Activated B cell treated with CpG ODN at 0.5 μM for 24 hours (primary cell): ENCODE data around the gene LRGUK. TPM values are rescaled to one million over a fixed set of nuclear protein-coding genes. Genes with fewer than 3 reads are reported as not detected.

Experiments
- ATAC-seq: fragments of 200-7000 bp; cut with Tn5 transposase; one replicate; pipeline ENCODE4 v1.10.0; 2021; ENCODE audit warnings: low read depth, mild to moderate bottlenecking, moderate library complexity
- CTCF ChIA-PET: fragments of 350-600 bp; sonication (Branson Sonifier 250); formaldehyde crosslinking; loops from one replicate; lab custom pipeline; 2021; ENCODE audit warnings: antibody characterized with exemption; lab: Charles Lee
- POLR2A ChIA-PET: fragments of 350-600 bp; sonication (Branson Sonifier 250); formaldehyde crosslinking; loops from one replicate; lab custom pipeline; 2021; ENCODE audit warnings: antibody characterized with exemption; lab: Charles Lee
- DNase-seq: peaks from one replicate; pipeline ENCODE4 v3.0.0; 2022
- H3K27ac Mint-ChIP-seq: one replicate; pipeline ENCODE4 v1.8.0; 2020; ENCODE audit warnings: mixed read lengths
- H3K27me3 Mint-ChIP-seq: one replicate; pipeline ENCODE4 v1.8.0; 2021; ENCODE audit warnings: mixed read lengths
- H3K36me3 Mint-ChIP-seq: one replicate; pipeline ENCODE4 v1.8.0; 2021; ENCODE audit warnings: low read depth, mixed read lengths
- H3K4me1 Mint-ChIP-seq: one replicate; pipeline ENCODE4 v1.8.0; 2021; ENCODE audit warnings: mixed read lengths
- H3K4me3 Mint-ChIP-seq: one replicate; pipeline ENCODE4 v1.8.0; 2020; ENCODE audit warnings: mild to moderate bottlenecking, mixed read lengths
- H3K9me3 Mint-ChIP-seq: one replicate; pipeline ENCODE4 v1.8.0; 2020; ENCODE audit warnings: mixed read lengths
- CTCF ChIP-seq: fragments of 200-600 bp; IDR thresholded peaks from one replicate; pipeline ENCODE4 v1.8.0; 2022; ENCODE audit warnings: antibody characterized with exemption, mild to moderate bottlenecking
- intact Hi-C: fragments of 100-400 bp; cut with micrococcal nuclease; formaldehyde crosslinking; loops from one replicate; pipeline ENCODE4 v1.15.1; 2024
- total RNA-seq: library from RNA; stranded (reverse); gene quantifications from 2 replicates; pipeline ENCODE4 v1.2.3, GENCODE V29; 2022

LRGUK gene
- total RNA-seq, 1 donor from 2014 or later, result 1.0 TPM

GRCh38 chr7:134108802-134109201 is 18.3 kb upstream of the LRGUK start:
- intact Hi-C loops, result no loop called here
- Mint-ChIP-seq H3K4me1 (no peaks in the 10 kb centered on the region), H3K4me3 (no peak overlapping the region), H3K27me3 (no peaks in the 10 kb centered on the region), H3K36me3 (no peaks in the 10 kb centered on the region), H3K9me3 (no peaks in the 10 kb centered on the region), H3K27ac (no peak overlapping the region)
- ATAC-seq, result no peak
- no peak for TF ChIP-seq CTCF
- ChIA-PET POLR2A (no interaction called here), CTCF (no interaction called here)
- DNase-seq, result no peak

- Mint-ChIP-seq H3K27ac (no peak overlapping the region), H3K27me3 (no peaks in the 10 kb centered on the region), H3K4me1 (no peaks in the 10 kb centered on the region), H3K4me3 (no peak overlapping the region), H3K36me3 (no peaks in the 10 kb centered on the region), H3K9me3 (no peaks in the 10 kb centered on the region)
- DNase-seq (no peak), ATAC-seq (no peak)
- TF ChIP-seq CTCF, result no peak
- POLR2A ChIA-PET, result no interaction called here
- intact Hi-C loops, result loop anchor here (1.0 kb wide), 1 partner anchor 14 kb away; no protein-coding TSS in a partner anchor
- CTCF ChIA-PET, result no interaction called here
Measured at GRCh38 chr7:134113655-134114054, 13.5 kb upstream of the LRGUK start.

DNA sequence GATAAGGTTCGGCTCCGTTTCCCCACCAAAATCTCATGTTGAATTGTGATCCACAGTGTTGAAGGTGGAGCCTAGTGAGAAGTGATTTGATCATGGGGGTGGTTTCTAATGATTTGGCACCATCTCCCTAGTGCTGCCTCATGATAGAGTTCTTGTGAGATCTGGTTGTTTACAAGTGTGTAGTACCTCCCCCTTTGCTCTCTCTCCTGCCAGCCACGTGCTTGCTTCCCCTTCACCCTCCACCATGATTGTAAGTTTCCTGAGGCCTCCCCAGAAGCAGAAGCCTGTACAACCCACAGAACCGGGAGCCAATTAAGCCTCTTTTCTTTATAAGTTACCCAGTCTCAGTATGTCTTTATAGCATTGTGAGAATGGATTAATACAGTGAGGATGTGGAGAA is 12.1 kb upstream of the LRGUK start:
- POLR2A ChIA-PET, result no interaction called here
- Mint-ChIP-seq H3K4me3 (no peak overlapping the region), H3K36me3 (no peaks in the 10 kb centered on the region), H3K4me1 (no peaks in the 10 kb centered on the region), H3K27ac (no peak overlapping the region), H3K9me3 (no peaks in the 10 kb centered on the region), H3K27me3 (no peaks in the 10 kb centered on the region)
- DNase-seq, result no peak
- intact Hi-C loops, result loop anchor here (1.0 kb wide), 1 partner anchor 16 kb away; no protein-coding TSS in a partner anchor
- CTCF ChIA-PET, result no interaction called here
- TF ChIP-seq CTCF, result no peak
- no peak for ATAC-seq

GRCh38 chr7:134120405-134120804 is 6.7 kb upstream of the LRGUK start:
- Mint-ChIP-seq H3K27me3 (no peaks in the 10 kb centered on the region), H3K4me3 (no peak overlapping the region), H3K4me1 (peaks cover 7% of the 10 kb centered on the region), H3K9me3 (no peaks in the 10 kb centered on the region), H3K36me3 (no peaks in the 10 kb centered on the region), H3K27ac (no peak overlapping the region)
- DNase-seq (no peak), ATAC-seq (no peak)
- POLR2A ChIA-PET, result no interaction called here
- CTCF ChIA-PET, result no interaction called here
- no peak for TF ChIP-seq CTCF
- intact Hi-C loops, result no loop called here

DNA sequence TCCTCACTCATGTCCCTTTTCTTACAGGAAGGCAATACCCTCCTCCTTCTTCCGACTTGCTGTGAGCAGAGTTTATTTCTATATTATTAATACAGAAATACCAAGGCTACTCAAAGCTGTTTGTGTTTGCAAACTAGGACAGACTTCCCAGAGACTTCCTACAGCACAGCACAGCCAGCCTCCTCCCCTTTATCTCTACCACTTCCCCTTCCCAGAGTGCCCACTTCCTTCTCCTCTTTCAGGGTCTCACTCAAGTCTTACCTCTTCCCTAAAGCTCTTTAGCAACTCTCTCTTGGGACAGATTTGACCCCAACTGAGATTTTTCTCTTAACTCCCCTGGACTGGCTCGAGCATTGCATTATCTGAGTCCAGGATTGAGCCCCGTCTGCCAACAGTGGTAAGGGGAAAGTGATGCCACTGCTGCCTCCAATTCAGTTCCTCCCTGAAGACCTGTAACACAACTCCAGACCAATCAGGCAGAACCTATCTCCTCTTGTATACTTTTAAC is 5.5 kb upstream of the LRGUK start:
- peaks cover 10% of the 10 kb centered on the region for H3K4me1 Mint-ChIP-seq
- H3K27me3 Mint-ChIP-seq, result no peaks in the 10 kb centered on the region
- no peak for ATAC-seq
- POLR2A ChIA-PET, result no interaction called here
- H3K27ac Mint-ChIP-seq, result no peak overlapping the region
- H3K4me3 Mint-ChIP-seq, result no peak overlapping the region
- no peak for TF ChIP-seq CTCF
- DNase-seq, result no peak
- H3K36me3 Mint-ChIP-seq, result no peaks in the 10 kb centered on the region
- intact Hi-C loops, result no loop called here
- no peaks in the 10 kb centered on the region for H3K9me3 Mint-ChIP-seq
- CTCF ChIA-PET, result no interaction called here
